ENCODE data around the gene NSUN5.

The NSUN5 gene

DNA sequence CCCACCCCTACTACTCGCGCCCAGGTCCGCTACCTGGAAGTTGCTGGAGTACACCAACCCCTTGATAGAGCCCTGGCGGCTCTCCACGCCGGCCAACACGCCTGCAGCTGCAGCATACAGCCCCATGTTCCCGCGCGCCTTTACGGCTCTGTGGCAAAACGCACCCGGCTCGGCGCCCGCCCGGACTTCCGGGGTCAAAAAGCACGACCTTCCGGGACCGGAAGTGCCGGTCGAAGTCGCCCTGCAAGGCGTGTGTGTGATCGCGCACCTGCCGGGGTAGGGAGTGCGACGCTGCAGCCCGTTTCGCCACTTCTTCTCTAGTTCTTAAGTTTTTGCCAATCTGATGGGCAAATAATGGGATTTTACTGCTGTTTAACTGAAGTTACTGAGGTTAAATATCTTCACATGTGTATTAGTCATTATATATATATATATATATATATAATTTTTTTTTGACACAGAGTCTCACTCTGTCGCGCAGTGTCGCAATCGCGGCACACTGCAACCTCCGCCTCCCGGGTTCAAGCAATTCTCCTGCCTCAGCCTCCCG is at the start of gene NSUN5:
Gene NSUN5 (minus strand): TSS at position 162 of the 550 bp plus-strand sequence. CDS start 36 bp downstream, at position 126.
- Histone ChIP-seq H3K79me2 (ENCODE audit: control insufficient read depth, insufficient read depth, low read length, unreplicated experiment) (peaks cover 5% of the 10 kb centered on the region), H3K36me3 (ENCODE audit: insufficient read depth, low read length) (no peaks in the 10 kb centered on the region), H3K27ac (ENCODE audit: low read depth, low read length) (no peak within 1 kb of the TSS), H2AFZ (ENCODE audit: low read length, unreplicated experiment) (peak within 1 kb of the TSS; percentile 57), H3K4me1 (ENCODE audit: control insufficient read depth, insufficient read depth, low read length, unreplicated experiment) (peaks cover 5% of the 10 kb centered on the region), H3K27me3 (ENCODE audit: insufficient read depth, low read length) (no peaks in the 10 kb centered on the region), H3K4me3 (ENCODE audit: low read depth, low read length) (peak within 1 kb of the TSS; percentile 87)

GRCh38 chr7:73356159-73356558 is 47.5 kb upstream of the NSUN5 start:
- no peaks in the 10 kb centered on the region for H3K79me2 ChIP-seq (ENCODE audit: control insufficient read depth, insufficient read depth, low read length, unreplicated experiment)
- H2AFZ ChIP-seq (ENCODE audit: low read length, unreplicated experiment), result no peak overlapping the region
- H3K4me1 ChIP-seq (ENCODE audit: control insufficient read depth, insufficient read depth, low read length, unreplicated experiment), result peaks cover 9% of the 10 kb centered on the region
- H3K27me3 ChIP-seq (ENCODE audit: insufficient read depth, low read length), result 0 out of 2 replicates have a peak, but pooled peaks cover 3% of the 10 kb centered on the region
- no peak overlapping the region for H3K27ac ChIP-seq (ENCODE audit: low read depth, low read length)
- no peak overlapping the region for H3K4me3 ChIP-seq (ENCODE audit: low read depth, low read length)
- H3K36me3 ChIP-seq (ENCODE audit: insufficient read depth, low read length), result no peaks in the 10 kb centered on the region

- Histone ChIP-seq H2AFZ (ENCODE audit: low read length, unreplicated experiment) (no peak overlapping the region), H3K36me3 (ENCODE audit: insufficient read depth, low read length) (no peaks in the 10 kb centered on the region), H3K79me2 (ENCODE audit: control insufficient read depth, insufficient read depth, low read length, unreplicated experiment) (no peaks in the 10 kb centered on the region), H3K4me3 (ENCODE audit: low read depth, low read length) (no peak overlapping the region), H3K27me3 (ENCODE audit: insufficient read depth, low read length) (0 out of 2 replicates have a peak, but pooled peaks cover 3% of the 10 kb centered on the region), H3K27ac (ENCODE audit: low read depth, low read length) (no peak overlapping the region), H3K4me1 (ENCODE audit: control insufficient read depth, insufficient read depth, low read length, unreplicated experiment) (peaks cover 9% of the 10 kb centered on the region)
Observed at GRCh38 chr7:73354821-73355220, 46.2 kb upstream of the NSUN5 start.

- no peak overlapping the region for H3K27ac ChIP-seq (ENCODE audit: low read depth, low read length)
- no peak overlapping the region for H3K4me3 ChIP-seq (ENCODE audit: low read depth, low read length)
Observed at GRCh38 chr7:73354196-73354595, 45.6 kb upstream of the NSUN5 start.

DNA sequence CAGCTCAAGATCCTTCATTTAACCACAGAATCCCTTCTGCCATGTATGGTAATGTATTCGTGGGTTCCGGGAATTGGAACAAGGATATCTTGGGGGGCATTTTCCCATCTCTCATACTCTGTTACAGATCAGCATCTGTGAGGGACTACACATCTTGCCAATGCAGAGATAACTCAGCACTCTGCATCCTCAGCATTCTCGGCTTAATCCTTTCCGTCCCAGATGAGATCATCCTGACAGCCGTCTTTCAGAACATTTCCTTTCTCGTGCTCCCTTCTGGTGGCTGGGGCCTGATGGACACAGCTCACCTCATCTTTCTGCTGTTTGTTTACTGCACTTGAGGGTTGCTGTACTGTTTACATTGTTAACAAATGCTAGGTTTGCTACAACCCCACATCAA is 44.6 kb upstream of the NSUN5 start:
- H3K36me3 ChIP-seq (ENCODE audit: insufficient read depth, low read length), result no peaks in the 10 kb centered on the region
- no peak overlapping the region for H2AFZ ChIP-seq (ENCODE audit: low read length, unreplicated experiment)

More at GRCh38 chr7:73354196-73354595, 45.6 kb upstream of the NSUN5 start:
- no peaks in the 10 kb centered on the region for H3K36me3 ChIP-seq (ENCODE audit: insufficient read depth, low read length)
- no peak overlapping the region for H2AFZ ChIP-seq (ENCODE audit: low read length, unreplicated experiment)
- H3K27me3 ChIP-seq (ENCODE audit: insufficient read depth, low read length), result 0 out of 2 replicates have a peak, but pooled peaks cover 3% of the 10 kb centered on the region
- H3K79me2 ChIP-seq (ENCODE audit: control insufficient read depth, insufficient read depth, low read length, unreplicated experiment), result no peaks in the 10 kb centered on the region
- H3K4me1 ChIP-seq (ENCODE audit: control insufficient read depth, insufficient read depth, low read length, unreplicated experiment), result peaks cover 9% of the 10 kb centered on the region

DNA sequence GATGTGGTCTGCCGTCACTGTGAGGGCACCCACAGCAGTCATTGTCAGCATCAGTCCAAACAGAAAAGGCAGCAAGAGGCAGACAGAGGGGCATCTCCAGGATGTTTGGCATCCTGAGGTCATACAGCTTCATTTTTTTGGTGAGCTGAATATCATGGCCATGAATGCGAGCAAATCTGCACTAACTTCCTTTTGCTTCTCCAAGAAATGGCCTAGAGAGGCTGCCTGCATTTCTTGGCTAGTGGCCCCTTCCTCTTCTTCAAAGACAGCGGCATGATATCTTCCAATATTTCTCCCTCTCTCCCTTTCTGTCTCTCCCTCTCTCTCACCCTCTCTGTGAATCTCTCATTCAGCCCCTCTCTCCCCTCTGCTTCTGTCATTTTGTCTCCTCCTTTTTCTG is 44.2 kb upstream of the NSUN5 start:
- no peaks in the 10 kb centered on the region for H3K79me2 ChIP-seq (ENCODE audit: control insufficient read depth, insufficient read depth, low read length, unreplicated experiment)
- no peaks in the 10 kb centered on the region for H3K4me1 ChIP-seq (ENCODE audit: control insufficient read depth, insufficient read depth, low read length, unreplicated experiment)
- H3K27ac ChIP-seq (ENCODE audit: low read depth, low read length), result no peak overlapping the region
- H2AFZ ChIP-seq (ENCODE audit: low read length, unreplicated experiment), result no peak overlapping the region
- H3K27me3 ChIP-seq (ENCODE audit: insufficient read depth, low read length), result peaks cover 8% of the 10 kb centered on the region; the same call in 1 of the 2 replicates
- H3K4me3 ChIP-seq (ENCODE audit: low read depth, low read length), result no peak overlapping the region
- no peaks in the 10 kb centered on the region for H3K36me3 ChIP-seq (ENCODE audit: insufficient read depth, low read length)

More for the DNA sequence above, 44.6 kb upstream of the NSUN5 start:
- H3K27ac ChIP-seq (ENCODE audit: low read depth, low read length), result no peak overlapping the region
- H3K4me1 ChIP-seq (ENCODE audit: control insufficient read depth, insufficient read depth, low read length, unreplicated experiment), result peaks cover 4% of the 10 kb centered on the region
- no peaks in the 10 kb centered on the region for H3K79me2 ChIP-seq (ENCODE audit: control insufficient read depth, insufficient read depth, low read length, unreplicated experiment)
- 0 out of 2 replicates have a peak, but pooled peaks cover 3% of the 10 kb centered on the region for H3K27me3 ChIP-seq (ENCODE audit: insufficient read depth, low read length)
- no peak overlapping the region for H3K4me3 ChIP-seq (ENCODE audit: low read depth, low read length)

- Histone ChIP-seq H3K79me2 (ENCODE audit: control insufficient read depth, insufficient read depth, low read length, unreplicated experiment) (no peaks in the 10 kb centered on the region), H3K4me3 (ENCODE audit: low read depth, low read length) (no peak overlapping the region), H3K27me3 (ENCODE audit: insufficient read depth, low read length) (peaks cover 9% of the 10 kb centered on the region; the same call in 1 of the 2 replicates), H3K4me1 (ENCODE audit: control insufficient read depth, insufficient read depth, low read length, unreplicated experiment) (no peaks in the 10 kb centered on the region), H2AFZ (ENCODE audit: low read length, unreplicated experiment) (no peak overlapping the region), H3K27ac (ENCODE audit: low read depth, low read length) (no peak overlapping the region), H3K36me3 (ENCODE audit: insufficient read depth, low read length) (no peaks in the 10 kb centered on the region)
Observed at GRCh38 chr7:73351447-73352167, 43.0 kb upstream of the NSUN5 start.

- no peak overlapping the region for H3K27ac ChIP-seq (ENCODE audit: low read depth, low read length)
Observed at GRCh38 chr7:73350306-73351068, 41.9 kb upstream of the NSUN5 start.

GRCh38 chr7:73349763-73350162 is 41.1 kb upstream of the NSUN5 start:
- Histone ChIP-seq H2AFZ (ENCODE audit: low read length, unreplicated experiment) (no peak overlapping the region), H3K4me1 (ENCODE audit: control insufficient read depth, insufficient read depth, low read length, unreplicated experiment) (no peaks in the 10 kb centered on the region), H3K4me3 (ENCODE audit: low read depth, low read length) (no peak overlapping the region), H3K27me3 (ENCODE audit: insufficient read depth, low read length) (peaks cover 9% of the 10 kb centered on the region; the same call in 1 of the 2 replicates), H3K79me2 (ENCODE audit: control insufficient read depth, insufficient read depth, low read length, unreplicated experiment) (no peaks in the 10 kb centered on the region), H3K36me3 (ENCODE audit: insufficient read depth, low read length) (no peaks in the 10 kb centered on the region), H3K27ac (ENCODE audit: low read depth, low read length) (no peak overlapping the region)

More at GRCh38 chr7:73350306-73351068, 41.9 kb upstream of the NSUN5 start:
- no peak overlapping the region for H2AFZ ChIP-seq (ENCODE audit: low read length, unreplicated experiment)
- H3K36me3 ChIP-seq (ENCODE audit: insufficient read depth, low read length), result no peaks in the 10 kb centered on the region
- peaks cover 9% of the 10 kb centered on the region; the same call in 1 of the 2 replicates for H3K27me3 ChIP-seq (ENCODE audit: insufficient read depth, low read length)
- no peak overlapping the region for H3K4me3 ChIP-seq (ENCODE audit: low read depth, low read length)
- H3K4me1 ChIP-seq (ENCODE audit: control insufficient read depth, insufficient read depth, low read length, unreplicated experiment), result no peaks in the 10 kb centered on the region
- H3K79me2 ChIP-seq (ENCODE audit: control insufficient read depth, insufficient read depth, low read length, unreplicated experiment), result no peaks in the 10 kb centered on the region

DNA sequence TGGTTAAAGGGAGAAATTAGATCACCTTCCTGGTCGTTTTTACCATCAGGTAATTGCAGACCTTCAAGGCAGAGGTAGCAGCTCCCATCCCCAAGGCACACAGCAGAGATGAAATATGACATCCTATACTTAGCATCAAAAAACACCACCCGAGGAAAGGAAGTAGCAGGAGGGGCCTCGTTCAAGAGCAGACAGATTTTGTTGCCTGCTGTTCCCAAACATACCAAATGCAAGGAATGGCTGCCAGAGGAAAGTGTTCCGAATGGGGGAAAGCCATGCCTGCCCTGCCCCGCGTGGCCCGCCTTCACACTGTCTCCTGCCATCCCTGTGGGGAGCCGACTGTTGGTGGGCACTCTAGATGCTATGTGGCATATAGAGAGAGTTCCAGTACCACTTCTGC is 37.3 kb upstream of the NSUN5 start:
- H2AFZ ChIP-seq (ENCODE audit: low read length, unreplicated experiment), result no peak overlapping the region
- no peak overlapping the region for H3K4me3 ChIP-seq (ENCODE audit: low read depth, low read length)
- H3K36me3 ChIP-seq (ENCODE audit: insufficient read depth, low read length), result no peaks in the 10 kb centered on the region
- H3K4me1 ChIP-seq (ENCODE audit: control insufficient read depth, insufficient read depth, low read length, unreplicated experiment), result peaks cover 9% of the 10 kb centered on the region
- peaks cover 6% of the 10 kb centered on the region; the same call in 1 of the 2 replicates for H3K27me3 ChIP-seq (ENCODE audit: insufficient read depth, low read length)
- no peak overlapping the region for H3K27ac ChIP-seq (ENCODE audit: low read depth, low read length)
- no peaks in the 10 kb centered on the region for H3K79me2 ChIP-seq (ENCODE audit: control insufficient read depth, insufficient read depth, low read length, unreplicated experiment)

All from ACC112 (cell line).